H9 (cell line): ENCODE measurements around the gene CACNG5. TPM values are rescaled to one million over a fixed set of nuclear protein-coding genes. Genes with fewer than 3 reads are reported as not detected.

ENCODE experiments used
- DNase-seq: peaks from one replicate; pipeline ENCODE4 v3.0.0-alpha.2; 2017
- H2AFZ ChIP-seq: one replicate; pipeline ENCODE4 v1.6.1; 2013; ENCODE audit warnings: mild to moderate bottlenecking, low read length, control low read depth, moderate library complexity
- H2AK5ac ChIP-seq: 2 replicates; pipeline ENCODE4 v1.6.1; 2013; ENCODE audit warnings: low read length, control low read depth, mixed read lengths; ENCODE audit not compliant: insufficient read length
- H2BK120ac ChIP-seq: one replicate; pipeline ENCODE4 v1.6.1; 2013; ENCODE audit warnings: low read depth, mild to moderate bottlenecking, low read length, control low read depth, inconsistent platforms; ENCODE audit not compliant: poor library complexity, severe bottlenecking
- H2BK12ac ChIP-seq: 2 replicates; pipeline ENCODE4 v1.6.1; 2013; ENCODE audit warnings: low read length, control low read depth, mixed read lengths, low read depth; ENCODE audit not compliant: insufficient read length
- H2BK15ac ChIP-seq: 2 replicates; pipeline ENCODE4 v1.6.1; 2013; ENCODE audit warnings: low read depth, low read length, control low read depth
- H2BK20ac ChIP-seq: one replicate; pipeline ENCODE4 v1.6.1; 2013; ENCODE audit warnings: low read depth, mild to moderate bottlenecking, low read length, control low read depth, inconsistent platforms; ENCODE audit not compliant: poor library complexity, severe bottlenecking
- H2BK5ac ChIP-seq: 2 replicates; pipeline ENCODE4 v1.6.1; 2013; ENCODE audit warnings: low read length, control low read depth, mixed read lengths; ENCODE audit not compliant: insufficient read length
- H3K14ac ChIP-seq: 2 replicates; pipeline ENCODE4 v1.6.1; 2013; ENCODE audit warnings: low read length, control low read depth; ENCODE audit not compliant: insufficient read depth
- H3K18ac ChIP-seq: 2 replicates; pipeline ENCODE4 v1.6.1; 2013; ENCODE audit warnings: low read depth, mild to moderate bottlenecking, mixed read lengths, low read length, control low read depth; ENCODE audit not compliant: insufficient read length
- H3K23ac ChIP-seq: 2 replicates; pipeline ENCODE4 v1.6.1; 2013; ENCODE audit warnings: low read length, control low read depth, mixed read lengths, low read depth; ENCODE audit not compliant: insufficient read length
- H3K23me2 ChIP-seq: 2 replicates; pipeline ENCODE4 v1.6.1; 2013; ENCODE audit warnings: low read depth, mild to moderate bottlenecking, mixed read lengths, low read length, control low read depth; ENCODE audit not compliant: insufficient read length, poor library complexity, severe bottlenecking
- H3K27ac ChIP-seq: 2 replicates; pipeline ENCODE4 v1.5.1; 2013; ENCODE audit warnings: low read length, control low read depth, mixed read lengths, low read depth; ENCODE audit not compliant: insufficient read length
- H3K27me3 ChIP-seq: 2 replicates; pipeline ENCODE4 v1.6.1; 2013; ENCODE audit warnings: low read length, control low read depth, inconsistent platforms; ENCODE audit not compliant: insufficient read depth
- H3K4ac ChIP-seq: 2 replicates; pipeline ENCODE4 v1.6.1; 2013; ENCODE audit warnings: low read depth, mild to moderate bottlenecking, control low read depth, inconsistent platforms, low read length, moderate library complexity
- H3K4me1 ChIP-seq: 2 replicates; pipeline ENCODE4 v1.6.1; 2013; ENCODE audit warnings: low read length, control low read depth, inconsistent platforms; ENCODE audit not compliant: insufficient read depth
- H3K4me2 ChIP-seq: 2 replicates; pipeline ENCODE4 v1.6.1; 2013; ENCODE audit warnings: low read length, control low read depth, mixed read lengths; ENCODE audit not compliant: insufficient read length, insufficient read depth
- H3K56ac ChIP-seq: 2 replicates; pipeline ENCODE4 v1.6.1; 2013; ENCODE audit warnings: low read depth, mild to moderate bottlenecking, mixed read lengths, low read length, control low read depth; ENCODE audit not compliant: insufficient read length
- H3K79me1 ChIP-seq: 2 replicates; pipeline ENCODE4 v1.6.1; 2013; ENCODE audit warnings: low read depth, mild to moderate bottlenecking, moderate library complexity, low read length, control low read depth, inconsistent platforms; ENCODE audit not compliant: insufficient read depth, poor library complexity, severe bottlenecking
- H3K79me2 ChIP-seq: 2 replicates; pipeline ENCODE4 v1.6.1; 2013; ENCODE audit warnings: low read length, control low read depth, inconsistent platforms; ENCODE audit not compliant: insufficient read depth
- H3K9ac ChIP-seq: 2 replicates; pipeline ENCODE4 v1.6.1; 2013; ENCODE audit warnings: low read length, control low read depth, mixed read lengths; ENCODE audit not compliant: insufficient read length; ENCODE audit errors: extremely low read depth
- H3K9me3 ChIP-seq: one replicate; pipeline ENCODE4 v1.6.1; 2013; ENCODE audit warnings: low read depth, low read length, inconsistent platforms; ENCODE audit not compliant: control insufficient read depth
- H3T11ph ChIP-seq: one replicate; pipeline ENCODE4 v1.6.1; 2013; ENCODE audit warnings: mild to moderate bottlenecking, low read length, control low read depth, inconsistent platforms
- H4K20me1 ChIP-seq: one replicate; pipeline ENCODE4 v1.6.1; 2013; ENCODE audit not compliant: control insufficient read depth, insufficient read length, insufficient read depth
- H4K5ac ChIP-seq: 2 replicates; pipeline ENCODE4 v1.6.1; 2013; ENCODE audit warnings: low read depth, mild to moderate bottlenecking, mixed read lengths, low read length, control low read depth; ENCODE audit not compliant: insufficient read length
- H4K8ac ChIP-seq: replicated peaks from 2 replicates; pipeline ENCODE4 v1.6.1; 2013; ENCODE audit warnings: low read length, control low read depth, mixed read lengths, low read depth; ENCODE audit not compliant: insufficient read length
- H4K91ac ChIP-seq: 2 replicates; pipeline ENCODE4 v1.6.1; 2013; ENCODE audit warnings: low read depth, mild to moderate bottlenecking, moderate library complexity, mixed read lengths, low read length, control low read depth; ENCODE audit not compliant: insufficient read length
- H3K27ac Mint-ChIP-seq, 3 experiments: 2 replicates in 2 of 3; 3 replicates in 1 of 3; pipeline ENCODE4 v1.8.0; 2020 to 2021; ENCODE audit warnings: mixed read lengths in 3 of 3, mild to moderate bottlenecking in 1 of 3, moderate library complexity in 1 of 3
- H3K27me3 Mint-ChIP-seq: 2 replicates; pipeline ENCODE4 v1.8.0; 2021; ENCODE audit warnings: low read depth, mild to moderate bottlenecking, moderate library complexity, mixed read lengths
- H3K36me3 Mint-ChIP-seq, 3 experiments: 2 replicates in 2 of 3; 3 replicates in 1 of 3; pipeline ENCODE4 v1.8.0; 2020 to 2021; ENCODE audit warnings: low read depth in 3 of 3, mixed read lengths in 3 of 3; ENCODE audit not compliant: insufficient read depth in 1 of 3
- H3K4me1 Mint-ChIP-seq, 2 experiments: 2 replicates each; pipeline ENCODE4 v1.8.0; 2020; ENCODE audit warnings: mixed read lengths in 2 of 2
- H3K4me3 Mint-ChIP-seq, 2 experiments: 2 replicates in 1 of 2; 3 replicates in 1 of 2; pipeline ENCODE4 v1.8.0; 2020 to 2021; ENCODE audit warnings: mild to moderate bottlenecking in 2 of 2, mixed read lengths in 2 of 2, moderate library complexity in 1 of 2
- H3K9me3 Mint-ChIP-seq, 2 experiments: 2 replicates in 1 of 2; 3 replicates in 1 of 2; pipeline ENCODE4 v1.8.0; 2020; ENCODE audit warnings: mild to moderate bottlenecking in 2 of 2, mixed read lengths in 2 of 2, moderate library complexity in 1 of 2
- WGBS: extraction: QIAGEN DNeasy Blood & Tissue Kit; methylation state at CpG from one replicate; pipeline ENCODE4 v1.1.7; 2013; ENCODE audit warnings: missing lambda C conversion rate, low lambda C conversion rate, mixed read lengths; ENCODE audit not compliant: insufficient read length; ENCODE audit errors: extremely low coverage; 5-methylcytosine and 5-hydroxymethylcytosine counted together
- total RNA-seq: library from RNA; stranded (reverse); gene quantifications from 2 replicates; pipeline ENCODE4 v1.2.1, GENCODE V29; 2021
- TF ChIP-seq, protein P1 (sequence below): fragments of 200-600 bp; sonication (generic); conservative IDR thresholded peaks from 3 replicates; pipeline ENCODE4 v1.8.0; 2021; ENCODE audit warnings: antibody characterized with exemption, mild to moderate bottlenecking

Gene CACNG5
- total RNA-seq, 1 experiment from 2014 or later: 1.6 TPM

GRCh38 chr17:66835476-66835875, 559 bp downstream of the CACNG5 start:
- peaks cover 6 to 9% of the 10 kb centered on the region in 2 experiments for H3K4me1 Mint-ChIP-seq
- H2BK20ac ChIP-seq: no peak overlapping the region
- H2BK5ac ChIP-seq: no peak overlapping the region
- no peaks in the 10 kb centered on the region for H3K79me2 ChIP-seq
- peak overlapping the region; percentile 40 for H3K4me2 ChIP-seq
- H4K91ac ChIP-seq: no peak overlapping the region
- H3K4ac ChIP-seq: no peak overlapping the region
- no peak overlapping the region for H2AFZ ChIP-seq
- H3K27me3 Mint-ChIP-seq: peaks cover 55% of the 10 kb centered on the region
- no peak overlapping the region for H3T11ph ChIP-seq
- H3K9ac ChIP-seq: no peak overlapping the region
- no peak overlapping the region for H2BK15ac ChIP-seq
- H2BK120ac ChIP-seq: no peak overlapping the region
- no peak overlapping the region for H3K18ac ChIP-seq
- no peaks in the 10 kb centered on the region for H3K36me3 Mint-ChIP-seq
- H3K27ac ChIP-seq: no peak overlapping the region
- H4K20me1 ChIP-seq: no peaks in the 10 kb centered on the region
- no peak overlapping the region for H2BK12ac ChIP-seq
- no peak overlapping the region for H3K56ac ChIP-seq
- no peak overlapping the region for H2AK5ac ChIP-seq
- H3K4me1 ChIP-seq: peaks cover 3% of the 10 kb centered on the region; the same call in 1 of the 2 replicates
- no peak overlapping the region for H3K23ac ChIP-seq
- TF ChIP-seq, protein P1, sequence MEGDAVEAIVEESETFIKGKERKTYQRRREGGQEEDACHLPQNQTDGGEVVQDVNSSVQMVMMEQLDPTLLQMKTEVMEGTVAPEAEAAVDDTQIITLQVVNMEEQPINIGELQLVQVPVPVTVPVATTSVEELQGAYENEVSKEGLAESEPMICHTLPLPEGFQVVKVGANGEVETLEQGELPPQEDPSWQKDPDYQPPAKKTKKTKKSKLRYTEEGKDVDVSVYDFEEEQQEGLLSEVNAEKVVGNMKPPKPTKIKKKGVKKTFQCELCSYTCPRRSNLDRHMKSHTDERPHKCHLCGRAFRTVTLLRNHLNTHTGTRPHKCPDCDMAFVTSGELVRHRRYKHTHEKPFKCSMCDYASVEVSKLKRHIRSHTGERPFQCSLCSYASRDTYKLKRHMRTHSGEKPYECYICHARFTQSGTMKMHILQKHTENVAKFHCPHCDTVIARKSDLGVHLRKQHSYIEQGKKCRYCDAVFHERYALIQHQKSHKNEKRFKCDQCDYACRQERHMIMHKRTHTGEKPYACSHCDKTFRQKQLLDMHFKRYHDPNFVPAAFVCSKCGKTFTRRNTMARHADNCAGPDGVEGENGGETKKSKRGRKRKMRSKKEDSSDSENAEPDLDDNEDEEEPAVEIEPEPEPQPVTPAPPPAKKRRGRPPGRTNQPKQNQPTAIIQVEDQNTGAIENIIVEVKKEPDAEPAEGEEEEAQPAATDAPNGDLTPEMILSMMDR: no peak
- H3K9me3 Mint-ChIP-seq: no peaks in the 10 kb centered on the region; a peak in 1 of 5 replicates
- no peaks in the 10 kb centered on the region for H3K79me1 ChIP-seq
- H4K5ac ChIP-seq: no peak overlapping the region
- no CpG with 5 or more reads among the region's 16 CpGs for WGBS
- H3K23me2 ChIP-seq: peaks cover 5% of the 10 kb centered on the region
- no peak for DNase-seq
- no peak overlapping the region for H3K14ac ChIP-seq
- no peak overlapping the region for H3K27ac Mint-ChIP-seq
- H3K9me3 ChIP-seq: no peaks in the 10 kb centered on the region
- H4K8ac ChIP-seq: no peak overlapping the region
- peak overlapping the region; percentile 44 to 66 for H3K4me3 Mint-ChIP-seq
- H3K27me3 ChIP-seq: no peaks in the 10 kb centered on the region
